Type B pancreatic cell (in vitro differentiated cells): ENCODE measurements around the gene PCARE. TPM values are rescaled to one million over a fixed set of nuclear protein-coding genes. Genes with fewer than 3 reads are reported as not detected.

Experiments
- DNase-seq: peaks from one replicate; pipeline ENCODE4 v3.0.0; 2021; ENCODE audit warnings: mixed read lengths; ENCODE audit not compliant: unreplicated experiment; ENCODE audit errors: extremely low spot score
- H3K27ac Mint-ChIP-seq: 2 replicates; pipeline ENCODE4 v1.8.0; 2021; ENCODE audit warnings: mild to moderate bottlenecking, mixed read lengths
- H3K27me3 Mint-ChIP-seq: 2 replicates; pipeline ENCODE4 v1.8.0; 2021; ENCODE audit warnings: mixed read lengths
- H3K36me3 Mint-ChIP-seq: 2 replicates; pipeline ENCODE4 v1.8.0; 2021; ENCODE audit warnings: mixed read lengths
- H3K4me1 Mint-ChIP-seq: one replicate; pipeline ENCODE4 v1.8.0; 2021; ENCODE audit warnings: mixed read lengths; ENCODE audit not compliant: unreplicated experiment
- H3K4me3 Mint-ChIP-seq: 2 replicates; pipeline ENCODE4 v1.8.0; 2021; ENCODE audit warnings: mild to moderate bottlenecking, mixed read lengths
- H3K9me3 Mint-ChIP-seq: 2 replicates; pipeline ENCODE4 v1.8.0; 2021; ENCODE audit warnings: mixed read lengths
- CTCF ChIP-seq: fragments of 200-600 bp; sonication (generic); conservative IDR thresholded peaks from 2 replicates; pipeline ENCODE4 v1.5.0; 2021; ENCODE audit warnings: antibody characterized with exemption, mild to moderate bottlenecking
- total RNA-seq: library from RNA; stranded (reverse); gene quantifications from 2 replicates; pipeline ENCODE4 v1.2.1, GENCODE V29; 2021; ENCODE audit warnings: low replicate concordance

PCARE gene
- total RNA-seq, 1 donor from 2014 or later = not detected

- Mint-ChIP-seq H3K27ac (no peak overlapping the region), H3K27me3 (no peaks in the 10 kb centered on the region), H3K36me3 (no peaks in the 10 kb centered on the region), H3K9me3 (no peaks in the 10 kb centered on the region), H3K4me3 (no peak overlapping the region), H3K4me1 (peaks cover 17% of the 10 kb centered on the region)
- DNase-seq = no peak
- no peak for TF ChIP-seq CTCF
Measured at GRCh38 chr2:29047083-29047845, 27.1 kb downstream of the PCARE start.

GRCh38 chr2:29046321-29046720 lies 28.0 kb downstream of the PCARE start:
- no peak overlapping the region for H3K4me3 Mint-ChIP-seq
- DNase-seq = no peak
- no peak for TF ChIP-seq CTCF
- no peaks in the 10 kb centered on the region for H3K27me3 Mint-ChIP-seq
- H3K27ac Mint-ChIP-seq = no peak overlapping the region
- no peaks in the 10 kb centered on the region for H3K9me3 Mint-ChIP-seq
- peaks cover 18% of the 10 kb centered on the region for H3K4me1 Mint-ChIP-seq
- no peaks in the 10 kb centered on the region for H3K36me3 Mint-ChIP-seq

- Mint-ChIP-seq H3K27ac (no peak overlapping the region), H3K4me3 (no peak overlapping the region), H3K4me1 (peaks cover 18% of the 10 kb centered on the region), H3K9me3 (no peaks in the 10 kb centered on the region), H3K27me3 (no peaks in the 10 kb centered on the region), H3K36me3 (no peaks in the 10 kb centered on the region)
- no peak for DNase-seq
- no peak for TF ChIP-seq CTCF
Measured at GRCh38 chr2:29044459-29044858, 29.9 kb downstream of the PCARE start.

GRCh38 chr2:29042561-29043075 lies 31.7 kb downstream of the PCARE start:
- H3K9me3 Mint-ChIP-seq = no peaks in the 10 kb centered on the region
- no peaks in the 10 kb centered on the region for H3K36me3 Mint-ChIP-seq
- no peak for DNase-seq
- H3K27me3 Mint-ChIP-seq = no peaks in the 10 kb centered on the region
- TF ChIP-seq CTCF = no peak
- no peak overlapping the region for H3K4me3 Mint-ChIP-seq
- H3K4me1 Mint-ChIP-seq = peaks cover 17% of the 10 kb centered on the region
- no peak overlapping the region for H3K27ac Mint-ChIP-seq

- H3K27ac Mint-ChIP-seq = no peak overlapping the region
- H3K9me3 Mint-ChIP-seq = no peaks in the 10 kb centered on the region
- H3K27me3 Mint-ChIP-seq = no peaks in the 10 kb centered on the region
- H3K4me3 Mint-ChIP-seq = no peak overlapping the region
- H3K36me3 Mint-ChIP-seq = no peaks in the 10 kb centered on the region
- TF ChIP-seq CTCF = no peak
- no peak for DNase-seq
- peaks cover 14% of the 10 kb centered on the region for H3K4me1 Mint-ChIP-seq
Measured at GRCh38 chr2:29041161-29041660, 33.1 kb downstream of the PCARE start.
